UCSD-AML1 (cell line): ENCODE results near the gene ZBTB44.

Source experiments
- DNase-seq: peaks from one replicate; lab custom pipeline; 2025; ENCODE audit not compliant: unreplicated experiment; lab: John Stamatoyannopoulos, UW

Gene ZBTB44

GRCh38 chr11:130215531-130216220 is 99.0 kb downstream of the ZBTB44 start:
- DNase-seq, result no peak

DNA sequence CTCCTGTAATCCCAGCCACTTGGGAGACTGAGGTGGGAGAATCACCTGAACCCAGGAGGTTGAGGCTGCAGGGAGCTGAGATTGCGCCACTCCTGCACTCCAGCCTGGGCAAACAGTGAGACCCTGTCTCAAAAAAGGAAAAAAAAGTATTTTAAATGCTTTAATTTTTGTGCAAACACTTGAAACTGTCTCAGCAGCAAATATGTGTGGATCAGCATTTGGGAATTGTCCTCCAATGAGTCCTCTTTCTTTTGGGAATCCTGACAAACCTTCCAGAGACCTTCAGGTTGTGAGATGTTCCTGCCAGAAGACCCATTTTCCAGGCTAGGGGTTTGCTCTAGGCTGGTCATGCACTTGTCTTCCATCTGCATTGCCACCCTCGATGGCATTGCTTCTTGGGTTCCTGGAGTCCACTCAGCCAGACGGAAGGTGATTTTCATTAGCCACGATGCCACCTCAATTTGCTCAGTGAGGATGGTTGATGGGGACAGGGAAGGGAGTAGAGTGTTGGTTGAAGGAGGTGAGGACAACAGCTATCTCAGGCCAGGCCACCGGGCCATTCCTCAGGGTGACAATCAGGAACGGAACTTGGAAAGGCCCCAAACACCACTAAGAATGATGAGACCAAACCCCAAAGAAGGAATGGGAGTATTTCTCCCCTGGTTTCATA is 99.7 kb downstream of the ZBTB44 start:
- DNase-seq, result no peak

DNA sequence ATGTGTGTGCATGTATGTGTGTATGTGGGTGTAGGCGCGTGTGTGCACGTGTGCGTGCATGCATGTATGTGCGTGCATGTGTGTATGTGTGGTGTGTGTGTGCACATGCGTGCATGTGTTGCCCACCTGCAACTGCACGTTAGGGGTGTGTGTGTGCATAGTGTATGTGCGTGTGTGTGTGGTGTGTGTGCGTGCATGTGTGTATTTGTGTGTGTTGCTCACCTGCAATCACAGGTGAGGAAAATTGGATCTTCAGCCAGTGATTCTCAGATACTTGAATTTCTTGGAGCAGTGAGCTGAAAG is 100.8 kb downstream of the ZBTB44 start:
- no peak for DNase-seq

GRCh38 chr11:130213143-130213978 is 101.4 kb downstream of the ZBTB44 start:
- DNase-seq, result peak; percentile 65

DNA sequence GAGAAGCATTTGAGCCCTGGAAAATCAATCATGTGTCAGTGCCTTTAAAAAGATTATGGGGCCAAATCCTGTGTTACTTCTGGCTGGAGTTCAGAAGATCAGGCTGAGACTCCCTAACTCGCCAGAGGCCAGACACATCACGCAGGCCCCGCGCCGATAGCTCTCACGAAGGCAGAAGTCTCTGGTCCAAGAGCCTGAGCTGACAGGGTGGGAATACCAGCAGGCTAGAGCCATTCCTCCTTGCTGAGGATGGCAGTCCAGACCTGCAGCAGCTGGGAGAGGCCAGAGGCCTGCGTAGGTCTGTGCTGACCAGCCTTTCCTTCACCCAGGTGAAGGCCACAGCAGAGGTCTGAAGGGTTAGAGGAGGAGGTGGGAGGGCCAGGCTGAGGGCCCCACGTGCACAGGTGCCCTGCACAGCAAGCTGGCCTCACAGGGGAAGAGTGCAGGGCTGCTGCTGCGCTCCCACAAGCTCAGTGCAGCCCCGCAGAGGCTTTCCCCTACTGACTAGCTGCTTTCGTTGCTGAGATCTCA is 102.2 kb downstream of the ZBTB44 start:
- no peak for DNase-seq

DNA sequence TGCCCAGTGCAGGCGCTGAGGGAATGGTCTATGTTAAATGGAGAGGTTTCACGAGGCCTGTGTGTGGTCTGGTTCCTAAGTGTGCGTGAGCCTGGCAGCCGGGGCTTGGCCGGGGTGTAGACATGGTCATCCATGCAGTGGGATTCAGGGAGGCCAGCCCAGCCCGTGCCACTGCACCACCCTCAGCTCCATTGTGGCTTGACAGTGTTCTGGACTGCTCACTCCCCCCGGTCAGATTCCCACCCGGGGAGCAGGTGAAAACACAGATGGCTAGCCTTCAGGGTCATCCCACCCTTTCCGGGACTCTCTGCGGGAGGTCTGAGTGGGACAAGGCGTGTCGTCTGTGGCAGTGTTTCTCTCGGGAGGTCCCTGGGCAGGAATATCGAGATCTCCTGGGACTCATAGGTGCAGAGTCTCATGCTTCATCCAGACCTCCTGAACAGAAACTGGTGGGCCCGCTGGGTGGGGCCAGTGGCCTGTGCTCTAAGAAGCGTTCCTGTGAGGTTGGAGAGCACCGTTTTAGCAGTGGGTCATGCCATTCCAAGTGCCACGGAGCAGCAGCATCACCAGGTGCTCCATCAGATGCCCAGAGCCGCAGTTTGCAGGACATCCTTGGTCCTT is 102.8 kb downstream of the ZBTB44 start:
- no peak for DNase-seq

DNA sequence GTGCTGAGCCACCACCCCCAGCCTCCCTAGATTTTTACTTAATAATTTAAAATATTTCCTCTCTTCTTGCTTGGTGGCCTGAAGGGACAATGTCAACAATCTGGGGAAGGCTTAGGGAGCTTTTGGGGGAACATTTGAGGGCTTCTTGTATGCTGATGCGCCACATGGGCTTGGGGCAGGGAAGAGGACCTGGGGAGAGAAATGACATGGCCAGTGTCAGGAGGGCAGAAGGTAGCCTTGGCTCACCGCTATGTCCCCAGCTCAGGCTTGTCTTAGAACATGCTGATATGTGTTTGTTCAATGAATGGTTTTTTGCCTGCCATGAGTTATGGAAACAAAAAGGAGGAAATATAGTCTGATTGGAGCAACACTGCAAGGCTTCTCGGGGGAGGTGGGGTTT is 103.6 kb downstream of the ZBTB44 start:
- no peak for DNase-seq

- DNase-seq, result no peak
Measured at GRCh38 chr11:130209954-130210854, 104.5 kb downstream of the ZBTB44 start.

DNA sequence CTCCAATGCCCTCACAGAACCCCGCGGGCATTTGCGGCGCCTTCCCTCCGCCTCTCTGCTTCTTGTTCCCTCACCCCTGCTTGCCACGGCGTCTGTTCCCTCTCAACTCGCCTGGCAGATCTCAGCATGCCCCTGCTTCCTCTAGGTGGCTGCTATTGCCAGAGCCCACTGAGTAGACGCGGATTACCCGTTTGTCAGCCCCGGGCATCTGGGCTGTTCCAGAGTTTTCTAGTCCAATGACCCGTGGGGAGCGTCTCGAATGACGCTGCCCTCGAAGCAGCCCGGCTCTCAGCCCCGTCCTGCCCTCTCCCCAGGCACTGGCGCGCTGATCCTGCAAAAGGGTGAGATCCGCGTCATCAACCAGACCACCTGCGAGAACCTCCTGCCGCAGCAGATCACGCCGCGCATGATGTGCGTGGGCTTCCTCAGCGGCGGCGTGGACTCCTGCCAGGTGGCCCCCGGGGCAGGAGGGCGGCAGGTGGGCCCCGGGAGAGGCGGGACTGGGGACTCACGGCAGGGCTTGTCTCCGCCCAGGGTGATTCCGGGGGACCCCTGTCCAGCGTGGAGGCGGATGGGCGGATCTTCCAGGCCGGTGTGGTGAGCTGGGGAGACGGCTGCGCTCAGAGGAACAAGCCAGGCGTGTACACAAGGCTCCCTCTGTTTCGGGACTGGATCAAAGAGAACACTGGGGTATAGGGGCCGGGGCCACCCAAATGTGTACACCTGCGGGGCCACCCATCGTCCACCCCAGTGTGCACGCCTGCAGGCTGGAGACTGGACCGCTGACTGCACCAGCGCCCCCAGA is 105.4 kb downstream of the ZBTB44 start:
- DNase-seq, result no peak

- no peak for DNase-seq
Measured at GRCh38 chr11:130208241-130209127, 106.2 kb downstream of the ZBTB44 start.

DNA sequence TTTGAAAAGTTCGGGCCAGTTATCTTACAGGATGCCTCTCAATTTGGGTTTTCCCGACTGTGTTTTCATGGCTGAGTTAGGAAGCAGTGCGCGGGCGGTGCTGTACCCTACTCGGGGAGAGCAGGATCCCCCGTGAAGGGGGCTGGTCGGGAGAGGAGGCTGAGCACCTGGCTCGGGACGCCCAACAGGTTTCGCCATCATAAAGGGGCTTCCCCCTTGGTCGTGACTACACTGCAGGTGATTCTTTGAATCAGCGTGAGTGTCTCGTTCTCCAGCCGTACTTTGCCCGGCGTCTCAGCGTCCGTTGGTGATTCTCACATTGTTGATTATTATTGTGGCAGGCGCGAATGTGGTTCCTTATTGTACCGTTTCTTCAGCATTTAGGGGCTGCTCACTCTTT is 108.6 kb downstream of the ZBTB44 start:
- DNase-seq, result no peak

- DNase-seq, result no peak
Measured at GRCh38 chr11:130204703-130205095, 110.0 kb downstream of the ZBTB44 start.

DNA sequence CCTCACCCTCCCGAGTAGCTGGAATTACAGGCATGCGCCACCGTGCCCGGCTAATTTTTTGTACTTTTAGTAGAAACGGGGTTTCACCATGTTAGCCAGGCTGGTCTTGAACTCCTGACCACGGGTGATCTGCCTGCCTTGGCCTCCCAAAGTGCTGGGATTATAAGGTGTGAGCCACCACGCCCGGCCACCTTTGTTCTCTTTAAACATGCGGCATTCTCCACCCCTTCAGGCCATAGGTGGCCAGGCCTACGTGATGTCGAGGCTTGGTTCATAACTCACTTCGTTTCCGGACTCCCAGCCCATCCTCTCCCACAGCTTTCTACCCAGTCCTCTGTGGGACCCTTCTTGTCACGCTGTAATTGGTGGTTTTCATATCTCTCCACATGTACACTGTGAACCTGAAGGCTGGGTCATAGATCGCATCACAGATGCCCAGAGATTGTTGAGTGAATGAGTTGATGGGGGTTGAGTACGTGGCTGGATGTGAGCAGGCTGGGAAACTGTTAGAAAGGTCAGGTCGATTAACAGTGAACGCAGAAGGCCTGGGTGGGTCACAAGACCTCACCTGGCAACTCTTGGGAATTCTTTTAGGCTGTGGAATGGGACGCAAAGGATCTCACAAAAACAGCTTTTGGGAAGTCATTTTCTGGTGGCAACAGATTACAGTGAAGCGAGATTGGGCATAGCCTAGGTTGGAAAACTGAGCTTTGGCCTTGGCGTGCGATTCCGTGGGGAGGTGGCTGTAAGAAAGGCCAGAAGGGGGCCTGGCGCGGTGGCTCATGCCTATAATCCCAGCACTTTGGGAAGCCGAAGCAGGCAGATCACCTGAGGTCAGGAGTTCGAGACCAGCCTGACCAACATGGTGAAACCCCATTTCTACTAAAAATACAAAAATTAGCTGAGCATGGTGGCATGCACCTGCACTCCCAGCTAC is 110.7 kb downstream of the ZBTB44 start:
- no peak for DNase-seq

DNA sequence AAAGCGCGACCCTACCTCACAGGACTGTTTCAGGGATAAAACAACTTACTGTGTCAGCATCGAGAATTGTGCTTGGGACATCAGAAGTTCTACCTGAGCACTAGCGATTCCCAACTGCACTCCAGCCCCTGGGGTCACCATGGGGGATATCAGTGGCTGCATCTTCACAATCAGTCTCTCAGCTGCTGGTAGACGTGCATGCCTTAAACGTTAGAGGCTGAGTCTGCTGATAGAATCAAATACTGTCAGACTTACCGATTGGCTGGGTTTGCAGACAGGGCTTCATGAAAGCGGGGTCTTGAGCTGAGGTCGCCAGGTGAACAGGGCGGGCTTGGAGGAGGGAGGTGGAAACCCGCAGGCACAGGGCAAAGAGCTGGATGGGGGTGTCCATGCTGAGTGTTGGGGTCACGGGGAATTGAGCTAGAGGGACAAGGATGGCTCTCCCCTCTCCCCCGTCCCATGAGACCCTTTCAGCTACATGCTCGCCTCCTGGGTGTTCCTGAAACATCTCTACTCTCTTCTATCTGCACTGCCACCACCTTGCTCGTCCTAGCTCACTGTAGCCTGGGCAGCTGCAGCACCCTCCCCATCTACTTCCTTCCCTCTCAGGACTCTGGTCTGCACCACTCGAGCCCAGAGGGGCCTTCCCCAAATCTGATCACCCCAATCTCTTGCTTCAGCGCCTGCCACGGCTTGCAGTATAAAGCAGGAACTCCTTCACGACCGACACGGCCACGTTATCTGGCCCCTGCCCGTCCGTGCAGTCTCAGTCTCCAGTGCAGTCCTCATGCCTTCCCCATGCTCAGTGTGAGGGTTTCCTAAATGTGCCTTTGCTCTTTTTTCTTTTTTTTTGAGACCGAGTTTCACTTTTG is 111.7 kb downstream of the ZBTB44 start:
- DNase-seq, result no peak

- DNase-seq, result no peak
Measured at GRCh38 chr11:130202009-130202817, 112.5 kb downstream of the ZBTB44 start.

DNA sequence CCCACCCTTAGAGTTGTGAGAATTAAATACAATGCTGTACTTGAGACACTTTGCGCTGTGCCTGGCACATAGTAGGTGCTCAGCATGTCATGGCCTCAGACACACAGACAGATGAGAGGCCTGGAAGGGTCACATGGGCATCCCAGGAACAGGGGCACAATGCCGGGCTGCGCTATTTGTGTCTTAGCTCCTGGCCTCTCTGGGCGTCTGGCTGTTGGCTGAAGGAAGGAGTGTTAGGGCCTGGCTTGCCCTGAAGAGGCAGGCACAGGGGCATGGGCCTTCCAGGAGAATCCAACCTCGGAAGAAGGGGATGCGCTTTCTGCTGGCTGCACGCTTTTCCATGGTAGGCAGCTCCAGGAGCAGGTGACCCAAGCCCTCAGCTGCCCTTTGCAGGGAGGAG is 113.7 kb downstream of the ZBTB44 start:
- no peak for DNase-seq
